HG02938 (cell line): Measurements from ENCODE around the gene NUDT4.
"Not testable (repeated sequence)": the region's sequence is repeated elsewhere in the genome, so short reads cannot be mapped to it uniquely, and the experiment has no call there.

Experiments used
- ATAC-seq: cut with Tn5 transposase; IDR thresholded peaks from one replicate; pipeline ENCODE4 v1.9.1; 2021; ENCODE audit warnings: mild to moderate bottlenecking, moderate library complexity; ENCODE audit not compliant: unreplicated experiment

Gene NUDT4

DNA sequence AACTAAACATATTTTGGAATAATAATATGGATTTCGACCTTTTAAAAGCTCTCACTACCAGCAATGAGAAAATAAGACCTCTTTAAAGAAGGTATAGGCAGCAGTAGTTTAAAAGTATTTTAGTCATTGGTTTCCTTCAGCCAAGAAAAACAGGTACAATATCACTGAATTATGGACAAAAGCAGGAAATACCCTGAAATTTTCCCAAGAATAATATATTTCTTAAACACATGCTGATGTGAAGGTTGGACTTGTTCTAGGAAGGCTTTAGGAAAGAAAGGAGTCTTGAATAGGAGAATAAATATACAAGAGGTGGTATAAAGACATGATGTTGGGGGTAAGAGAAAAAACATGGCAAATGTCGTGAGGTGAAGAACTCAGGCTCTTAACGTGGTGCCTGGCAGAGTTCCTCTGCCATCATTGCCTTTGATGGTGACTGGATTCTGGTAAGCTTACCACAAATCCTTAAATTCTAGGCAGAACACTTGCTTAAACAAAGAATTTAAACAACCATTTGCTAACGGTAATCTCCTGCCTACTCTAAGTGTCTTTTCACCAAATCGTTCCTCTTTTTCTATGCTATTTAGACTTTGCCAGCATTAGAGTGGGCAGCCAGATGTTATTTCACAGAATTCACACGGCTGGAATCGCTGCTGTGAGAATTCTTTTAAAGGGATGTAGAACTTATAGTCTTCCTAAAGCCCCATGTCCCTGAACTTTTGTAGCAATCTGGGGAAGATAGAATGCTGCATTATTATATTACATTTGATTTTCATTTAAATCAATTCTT lies 11.9 kb upstream of the NUDT4 start:
- no peak for ATAC-seq

DNA sequence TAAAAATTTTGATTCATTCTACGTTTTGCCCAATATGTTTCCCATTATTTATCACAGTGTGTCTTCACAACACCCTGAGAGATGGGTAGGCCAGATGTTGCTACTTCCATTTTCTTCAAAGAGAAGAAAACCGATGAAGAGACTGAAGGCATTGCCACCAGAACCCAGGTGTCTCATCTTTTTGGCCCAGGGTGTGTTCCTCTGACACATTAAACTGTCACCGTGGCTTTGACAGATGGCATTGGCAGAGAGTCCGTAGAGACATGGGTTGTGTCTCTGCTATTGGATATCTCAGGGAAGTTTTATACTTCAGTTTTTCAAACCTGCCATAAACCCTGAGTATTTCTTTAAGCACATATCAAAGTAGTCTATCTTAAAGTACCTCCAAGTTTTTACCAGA lies 11.3 kb upstream of the NUDT4 start:
- no peak for ATAC-seq

DNA sequence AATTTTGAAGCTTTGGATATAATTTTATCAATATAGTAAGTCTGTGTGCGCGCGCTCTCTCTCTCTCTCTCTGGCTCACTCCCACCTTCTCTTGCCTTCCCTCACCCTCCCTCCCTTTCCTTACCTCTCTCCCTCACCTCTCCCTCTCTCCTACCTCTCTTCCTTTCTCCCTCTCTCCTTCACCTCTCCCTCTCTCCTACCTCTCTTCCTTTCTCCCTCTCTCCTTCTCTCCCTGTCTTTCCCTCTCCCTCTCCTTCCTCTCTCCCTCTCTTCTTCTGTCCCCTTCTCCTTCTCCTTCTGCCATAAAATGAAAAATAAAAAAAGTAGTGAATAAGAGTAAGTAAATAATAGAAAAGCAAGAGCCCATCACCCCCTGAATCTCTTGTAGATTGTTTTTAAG lies 9.0 kb upstream of the NUDT4 start:
- ATAC-seq = no peak

DNA sequence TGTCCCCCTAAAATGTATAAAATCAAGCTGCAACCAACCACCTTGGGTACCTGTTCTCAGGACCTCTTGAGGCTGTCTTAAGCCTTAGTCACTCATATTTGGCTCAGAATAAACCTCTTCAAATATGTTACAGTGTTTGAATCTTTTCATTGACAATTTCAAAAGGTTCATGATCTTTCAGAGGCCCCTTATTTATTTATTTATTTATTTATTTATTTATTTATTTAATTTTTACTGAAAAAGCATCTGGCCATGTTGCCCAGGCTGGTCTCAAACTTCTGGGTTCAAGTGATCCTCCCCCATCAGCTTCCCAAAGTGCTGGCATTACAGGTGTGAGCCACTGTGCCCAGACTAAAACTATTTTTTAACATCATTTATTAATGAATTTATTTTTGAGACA lies 8.2 kb upstream of the NUDT4 start:
- no peak for ATAC-seq

DNA sequence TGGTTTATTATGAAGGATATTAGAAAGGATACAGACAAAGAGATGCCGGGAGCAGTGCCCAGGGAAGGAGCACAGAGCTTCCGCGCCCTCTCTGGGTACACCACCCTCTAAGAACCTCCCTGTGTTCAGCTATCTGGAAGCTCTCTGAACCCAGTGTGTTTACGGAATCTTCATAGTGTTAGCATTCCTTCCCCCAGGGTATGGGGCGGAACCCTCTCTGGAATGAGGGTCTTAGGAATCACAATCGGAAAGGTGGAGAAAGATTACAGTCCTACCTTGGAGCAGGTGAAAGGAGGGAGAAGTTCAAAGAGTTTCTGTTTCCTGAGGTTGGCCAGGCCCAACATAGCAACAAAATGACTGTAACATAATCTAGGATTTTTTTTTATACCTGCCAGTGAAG lies 6.8 kb upstream of the NUDT4 start:
- no peak for ATAC-seq

DNA sequence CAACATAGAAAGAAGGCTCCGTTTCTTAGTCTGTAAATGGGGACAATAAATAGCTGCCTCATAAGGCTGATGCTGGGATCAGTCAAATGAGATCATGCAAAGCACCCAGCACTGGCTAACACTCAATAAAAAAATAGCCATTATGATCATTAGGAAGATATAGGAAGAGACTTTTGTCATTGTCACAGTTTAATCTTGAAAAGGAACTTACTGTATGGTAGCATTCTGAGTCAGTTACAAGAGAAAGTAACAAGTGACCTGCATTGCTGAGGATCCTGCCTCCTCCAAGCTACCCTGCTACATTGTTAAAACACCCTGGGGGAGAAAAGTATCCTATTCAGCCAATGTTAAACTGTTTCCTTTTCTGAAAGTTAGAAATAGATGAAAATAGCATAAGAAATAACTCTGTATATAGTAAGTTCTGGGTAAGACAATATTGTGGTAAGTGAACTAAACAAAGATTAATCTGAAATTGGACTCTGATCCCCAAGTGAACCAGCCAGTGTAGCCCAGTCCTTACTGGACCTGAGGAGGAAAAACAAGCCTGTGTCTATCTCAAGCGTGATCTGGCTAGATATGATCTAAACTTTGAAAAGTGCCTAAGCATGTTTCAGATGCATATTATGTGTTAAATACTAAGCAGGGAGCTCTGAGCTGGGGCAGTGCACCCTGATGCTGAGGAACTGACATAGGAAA lies 3.6 kb upstream of the NUDT4 start:
- ATAC-seq = no peak

DNA sequence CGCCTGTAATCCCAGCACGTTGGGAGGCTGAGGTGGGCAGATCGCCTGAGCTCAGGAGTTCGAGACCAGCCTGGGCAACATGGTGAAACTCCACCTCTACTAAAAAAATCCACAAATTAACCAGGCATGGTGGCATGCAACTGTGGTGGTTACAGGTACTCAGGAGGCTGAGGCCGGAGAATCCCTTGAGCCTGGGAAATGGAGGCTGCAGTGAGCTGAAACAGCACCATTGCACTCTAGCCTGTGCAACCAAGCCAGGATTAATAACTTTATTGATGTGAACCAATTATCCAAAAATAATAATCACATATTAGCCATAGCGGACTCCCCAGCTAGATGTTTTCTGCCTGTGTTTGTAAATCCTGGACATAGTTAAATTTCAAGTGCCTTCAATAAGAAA lies 1.8 kb upstream of the NUDT4 start:
- no peak for ATAC-seq

DNA sequence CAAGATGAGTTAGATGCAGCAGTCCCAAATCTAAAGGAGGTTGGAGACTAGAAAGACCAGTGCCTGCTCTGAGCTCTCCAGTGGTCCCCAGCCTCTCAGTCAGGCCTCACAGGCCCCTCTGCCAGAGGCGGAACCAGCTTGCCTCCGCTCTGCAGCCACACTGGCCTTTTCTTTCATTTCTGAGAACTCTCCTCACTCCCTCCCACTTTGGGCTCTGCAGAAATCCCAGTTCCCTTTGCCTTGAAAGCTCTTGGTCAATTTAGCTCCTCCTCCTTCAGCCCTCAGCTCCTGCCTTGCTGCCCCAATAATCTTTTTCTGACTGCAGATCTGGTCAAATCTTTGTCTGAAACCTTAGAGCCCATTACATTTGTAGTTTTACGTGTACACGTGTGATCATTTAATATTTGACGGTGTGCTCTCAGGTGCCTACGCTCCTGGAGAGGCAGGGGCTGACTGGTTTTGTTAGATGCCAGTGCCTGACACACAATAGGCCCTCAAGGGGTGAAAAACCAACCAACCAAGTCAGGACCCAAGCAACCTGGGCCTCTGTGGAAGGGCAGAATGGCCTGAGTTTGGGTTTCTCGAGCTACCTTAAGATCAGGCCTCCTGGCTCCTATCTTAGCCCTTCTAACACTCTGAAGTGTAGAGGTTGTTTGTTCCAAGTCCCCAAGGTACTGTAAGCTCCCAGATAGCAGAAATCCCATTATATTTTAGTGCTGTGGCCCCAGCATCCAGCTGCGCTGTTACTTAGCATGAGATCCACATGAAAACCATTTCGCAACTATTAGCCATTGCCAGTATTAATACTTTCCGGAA lies 1.1 kb upstream of the NUDT4 start:
- no peak for ATAC-seq

DNA sequence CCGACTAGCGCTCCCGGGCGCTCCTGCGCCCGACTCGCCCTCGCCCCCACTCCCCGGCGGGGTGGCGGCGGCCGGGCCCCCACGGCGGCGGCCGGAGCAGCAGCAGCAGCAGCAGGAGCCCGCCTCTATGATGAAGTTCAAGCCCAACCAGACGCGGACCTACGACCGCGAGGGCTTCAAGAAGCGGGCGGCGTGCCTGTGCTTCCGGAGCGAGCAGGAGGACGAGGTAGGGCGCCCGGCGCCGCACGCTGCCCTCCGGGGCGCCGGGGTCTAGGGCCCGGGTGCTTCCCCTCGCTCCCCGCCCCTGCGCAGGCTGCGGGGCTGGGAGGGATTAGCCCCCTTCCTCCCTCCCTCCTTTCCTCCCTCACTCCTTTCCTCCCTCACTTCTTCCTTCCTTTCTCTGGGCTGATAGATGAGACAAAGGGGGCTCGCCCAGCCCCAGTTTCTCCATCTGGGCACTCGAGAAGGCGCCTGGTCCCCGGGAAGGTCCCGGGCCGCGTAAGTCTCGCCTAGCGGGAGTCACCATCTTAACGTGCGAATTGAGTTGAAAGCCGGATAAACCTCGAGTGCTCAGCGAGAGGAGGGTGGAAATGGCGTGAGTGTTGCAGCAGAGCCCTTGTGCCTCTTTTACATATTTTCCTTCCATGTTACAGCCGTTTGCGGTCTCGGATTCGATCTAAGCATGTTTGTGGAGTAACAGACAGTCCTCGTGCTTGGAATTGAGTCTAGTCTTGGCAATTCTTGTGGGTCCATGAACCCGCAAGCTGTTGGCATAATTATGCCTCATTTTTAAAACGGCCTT lies 672 bp downstream of the NUDT4 start:
- ATAC-seq = peak; percentile 36

DNA sequence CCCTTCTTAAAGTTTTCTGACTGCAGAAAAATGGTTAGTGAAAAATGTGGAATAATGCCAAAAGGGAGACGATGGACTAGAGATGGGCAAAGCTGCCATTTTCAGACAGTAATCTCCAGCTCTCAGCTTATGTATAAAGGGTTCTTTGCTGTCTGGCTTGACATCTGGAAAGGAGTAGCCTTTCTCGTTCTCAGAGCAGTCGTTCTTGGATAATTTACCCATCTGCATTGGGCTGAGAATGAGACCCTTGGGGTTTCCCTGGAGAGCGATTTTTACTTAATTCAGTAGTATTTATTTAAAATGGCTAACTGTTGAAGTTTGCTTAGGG lies 1.2 kb downstream of the NUDT4 start:
- no peak for ATAC-seq

DNA sequence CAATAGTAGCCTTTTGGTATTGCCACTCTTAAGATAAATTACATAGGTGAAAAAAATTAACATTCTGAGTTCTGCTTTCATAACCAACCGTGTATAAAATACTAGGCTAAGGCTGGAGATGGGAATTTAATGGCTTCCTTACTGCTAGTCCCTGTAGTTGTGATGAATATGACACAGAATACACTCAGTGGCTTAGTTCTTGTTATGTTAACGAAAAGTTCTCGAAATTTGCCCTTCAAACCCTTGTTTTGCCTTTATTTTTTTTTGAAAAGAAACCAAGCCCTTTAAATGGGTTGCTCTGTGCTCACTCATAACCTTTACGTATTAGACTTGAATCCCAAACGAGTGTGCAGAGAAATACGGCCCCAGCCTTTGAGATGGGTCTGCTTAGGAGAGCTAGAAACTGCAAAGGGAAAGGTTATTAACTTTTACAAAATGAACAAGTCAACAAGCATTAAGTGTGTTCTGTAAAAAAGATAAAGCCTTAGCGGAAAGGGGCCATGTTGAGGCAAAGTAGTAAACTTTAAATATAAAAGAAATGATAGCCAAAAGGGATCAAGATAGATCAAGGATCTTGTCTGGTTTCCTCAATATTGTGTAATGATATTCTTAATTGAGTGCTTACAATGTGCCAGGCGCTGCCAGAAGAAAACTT lies 1.7 kb downstream of the NUDT4 start:
- no peak for ATAC-seq

DNA sequence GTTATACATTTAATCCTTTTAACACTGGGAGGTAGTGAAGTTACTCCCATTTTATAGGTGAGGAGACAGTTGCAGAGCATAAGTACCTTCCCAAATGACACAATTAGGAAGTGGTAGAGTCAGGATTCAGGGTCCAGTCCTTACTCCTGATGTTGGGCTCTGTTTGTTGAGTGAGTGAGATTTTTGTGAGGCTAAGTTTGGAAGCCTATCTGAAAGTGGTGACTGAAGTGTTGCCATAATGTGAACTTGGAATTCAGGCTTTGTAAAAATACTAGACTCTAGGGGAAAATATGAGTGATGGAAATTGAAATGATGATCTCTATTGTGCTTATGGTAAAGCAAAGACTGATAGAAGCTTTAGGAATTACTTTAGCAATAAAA lies 2.2 kb downstream of the NUDT4 start:
- ATAC-seq = no peak

DNA sequence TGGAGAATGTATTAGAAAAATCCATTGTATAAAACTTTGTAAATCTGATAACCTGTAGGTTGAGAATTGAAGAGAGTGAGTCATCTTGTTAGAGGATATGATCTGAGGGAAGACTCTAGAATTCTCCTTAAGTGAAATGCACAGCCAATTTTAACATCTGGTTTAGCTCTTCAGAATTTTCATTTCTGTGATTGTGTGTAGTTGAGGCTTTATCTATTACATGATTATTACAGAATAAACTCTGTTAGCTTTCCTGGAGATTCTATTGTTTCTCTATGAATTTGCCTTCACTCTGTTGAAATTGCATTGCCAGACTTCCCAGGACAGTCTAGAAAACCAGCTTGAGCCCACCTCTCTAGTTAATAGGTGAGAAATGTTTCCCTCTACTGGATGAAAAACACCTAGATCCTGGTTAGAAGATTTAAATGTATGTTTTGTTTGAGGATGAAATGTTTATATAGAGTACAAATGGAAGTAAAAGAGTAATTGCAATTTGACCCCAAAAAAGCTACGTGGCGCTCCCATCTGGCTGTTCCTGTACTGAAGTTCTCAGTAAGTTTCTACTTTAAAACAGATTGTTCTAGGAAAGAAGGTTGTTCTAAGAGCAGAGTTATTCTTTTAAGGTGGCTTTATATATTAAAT lies 2.9 kb downstream of the NUDT4 start:
- ATAC-seq = no peak

DNA sequence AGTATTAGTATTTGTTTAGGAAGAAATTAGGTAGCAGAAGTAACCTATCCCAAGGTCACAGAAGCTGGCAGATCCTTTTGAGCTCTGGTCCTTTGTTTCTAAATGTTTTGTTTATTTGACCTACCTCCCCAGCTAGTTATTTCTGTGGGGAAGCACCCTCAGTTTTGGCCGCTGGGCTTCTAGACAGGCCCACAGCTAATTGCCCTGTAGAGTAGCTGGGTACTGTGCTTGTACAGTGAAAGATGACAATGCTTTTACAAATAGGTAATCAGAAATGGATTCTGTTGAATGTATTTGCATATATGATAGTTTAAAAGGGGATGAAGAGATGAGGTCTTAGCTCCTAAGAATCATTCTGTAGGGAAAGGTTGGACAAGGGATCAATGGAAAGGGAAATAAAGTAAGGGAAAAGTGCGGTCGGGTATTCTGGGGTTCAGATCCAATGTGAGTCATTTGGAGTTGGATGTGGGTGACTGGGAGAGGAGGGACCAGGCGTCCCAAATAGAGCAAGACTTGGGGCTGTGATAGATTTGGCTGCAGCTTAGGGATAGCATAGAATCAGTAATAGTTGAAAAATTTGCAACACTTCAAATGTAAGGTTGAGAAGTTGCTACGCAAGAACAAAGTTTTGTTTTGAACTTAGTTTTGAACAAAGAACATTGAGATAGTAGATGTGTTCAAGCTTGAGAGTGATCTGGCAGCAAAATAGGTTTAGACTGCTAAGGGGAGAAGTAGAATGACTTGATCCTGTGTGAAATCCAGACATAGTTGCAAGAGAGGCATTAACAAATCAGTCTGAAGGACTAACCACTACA lies 3.6 kb downstream of the NUDT4 start:
- no peak for ATAC-seq

DNA sequence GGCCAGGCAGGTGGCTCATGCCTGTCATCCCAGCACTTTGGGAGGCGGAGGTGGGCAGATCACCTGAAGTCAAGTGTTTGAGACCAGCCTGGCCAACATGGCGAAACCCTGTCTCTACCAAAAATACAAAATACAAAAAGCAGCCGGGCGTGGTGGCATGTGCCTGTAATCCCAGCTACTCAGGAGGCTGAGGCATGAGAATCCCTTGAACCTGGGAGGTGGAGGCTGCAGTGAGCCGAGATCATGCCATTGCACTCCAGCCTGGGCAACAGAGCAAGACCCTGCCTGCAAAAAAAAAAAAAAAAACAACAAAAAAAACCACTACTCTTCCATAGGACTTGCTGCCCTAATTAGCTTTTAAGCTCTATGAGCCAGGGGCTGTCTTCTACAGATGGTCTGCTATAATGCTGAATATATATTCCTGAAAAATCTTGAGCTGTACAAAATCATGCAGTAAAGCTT lies 4.3 kb downstream of the NUDT4 start:
- ATAC-seq = not testable (repeated sequence)

DNA sequence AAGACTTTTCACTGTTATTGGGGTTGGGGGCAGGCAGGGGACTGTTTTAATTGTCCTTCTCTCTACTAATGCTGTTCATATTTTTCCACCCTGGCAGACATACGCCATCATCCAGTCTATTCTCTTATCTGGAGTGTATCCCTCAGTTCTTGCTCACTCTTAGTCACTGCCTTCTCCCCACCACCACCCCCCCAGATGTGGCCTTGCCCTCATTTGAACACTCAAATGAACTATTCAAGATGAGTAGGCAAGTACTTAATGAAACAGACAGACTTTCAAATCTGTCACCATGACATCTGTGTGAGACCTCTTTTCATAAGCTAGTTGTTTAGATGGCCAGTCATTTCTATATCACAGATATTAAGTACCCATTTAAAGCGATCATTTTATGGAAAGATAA lies 10.1 kb downstream of the NUDT4 start:
- ATAC-seq = no peak

DNA sequence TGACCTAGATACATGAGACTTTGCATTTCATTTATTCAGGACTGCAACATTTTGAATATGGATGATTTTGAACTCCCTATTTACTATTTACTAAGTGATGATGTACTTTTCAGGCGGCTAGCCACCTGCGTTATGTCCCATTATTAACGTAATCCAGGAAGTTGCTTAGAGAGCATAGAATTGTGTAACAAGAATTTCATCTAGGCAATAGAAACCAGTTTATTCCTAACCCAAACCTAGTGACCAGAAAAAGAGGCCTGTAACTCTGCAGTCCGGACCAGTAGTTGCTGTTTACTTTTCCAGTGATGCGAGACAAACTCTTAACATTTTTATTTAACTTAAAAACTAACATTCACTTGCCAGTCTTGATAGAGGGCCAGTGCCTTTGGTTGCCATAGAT lies 12.3 kb downstream of the NUDT4 start:
- ATAC-seq = no peak

DNA sequence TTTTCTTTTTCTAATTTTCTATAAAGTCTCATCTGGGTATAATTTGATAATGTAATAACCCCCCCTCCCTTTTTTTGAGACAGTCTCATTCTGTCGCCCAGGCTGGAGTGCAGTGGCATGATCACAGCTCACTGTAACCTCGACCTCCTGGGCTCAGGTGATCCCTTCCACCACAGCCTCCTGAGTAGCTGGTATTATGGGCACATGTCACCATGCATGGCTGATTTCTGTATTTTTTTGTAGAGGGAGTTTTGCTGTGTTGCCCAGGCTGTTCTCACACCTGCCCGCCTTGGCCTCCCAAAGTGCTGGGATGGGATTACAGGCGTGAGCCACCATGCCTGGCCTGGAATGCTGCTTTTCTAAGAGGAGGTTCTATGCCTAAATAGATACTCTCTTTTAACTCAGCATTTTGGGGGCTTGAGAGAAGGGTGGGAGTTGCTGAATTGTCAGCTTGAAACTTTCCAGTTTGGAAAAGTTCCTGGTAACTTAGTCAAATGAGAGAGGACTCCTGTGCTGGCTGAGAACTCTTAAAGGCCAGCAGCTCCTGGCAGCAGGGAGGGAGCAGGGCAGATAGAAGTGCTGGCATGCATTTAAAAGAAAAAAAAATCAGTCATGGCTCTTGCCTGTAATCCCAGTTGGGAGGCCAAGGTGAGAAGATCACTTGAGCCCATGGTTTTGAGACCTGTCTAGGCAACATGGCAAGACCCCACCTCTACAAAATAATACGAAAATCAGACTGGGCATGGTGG lies 13.0 kb downstream of the NUDT4 start:
- ATAC-seq = no peak

DNA sequence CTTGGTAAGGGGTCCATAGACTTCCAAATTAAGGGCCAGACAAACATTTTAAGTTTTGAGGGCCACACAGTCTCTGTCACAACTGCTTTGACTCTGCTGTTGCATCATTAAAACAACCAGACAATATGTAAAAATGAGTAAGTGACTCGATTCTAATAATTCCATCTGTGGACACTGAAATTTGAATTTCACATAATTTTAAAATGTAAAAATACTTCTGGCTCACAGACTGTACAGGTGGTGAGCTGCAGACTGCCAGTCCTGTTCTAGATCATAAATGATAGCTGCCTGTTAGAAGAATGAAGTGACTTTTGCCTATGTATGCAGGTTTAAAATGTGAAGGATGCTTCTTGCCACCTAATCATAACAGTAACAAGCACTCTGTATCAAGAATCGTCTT lies 15.7 kb downstream of the NUDT4 start:
- no peak for ATAC-seq
